Caco-2 (cell line): ENCODE measurements around the gene TNFRSF21. TPM values are rescaled to one million over a fixed set of nuclear protein-coding genes. Genes with fewer than 3 reads are reported as not detected.

Source experiments
- BruUV-seq: library from RNA; stranded (reverse); fragments of 400-500 nt; replicated peaks from 2 replicates; lab custom pipeline; 2021; lab: Mats Ljungman, UMichigan
- CTCF ChIA-PET: fragments of 300-600 bp; sonication (Branson Sonifier 250); formaldehyde crosslinking; loops from one replicate; lab custom pipeline; 2022; ENCODE audit warnings: antibody characterized with exemption; lab: Charles Lee
- POLR2A ChIA-PET: fragments of 300-600 bp; sonication (Branson Sonifier 250); formaldehyde crosslinking; loops from one replicate; lab custom pipeline; 2022; ENCODE audit warnings: antibody characterized with exemption; lab: Charles Lee
- DNase-seq, 2 experiments: peaks; one replicate each; pipeline versions ENCODE4 v3.0.0 to v3.0.0-alpha.2; 2020 to 2022
- H3K27me3 ChIP-seq: replicated peaks from 2 replicates; pipeline ENCODE4 v1.6.0; 2011; ENCODE audit warnings: low read length; ENCODE audit not compliant: control insufficient read depth, insufficient read depth
- H3K36me3 ChIP-seq: 2 replicates; pipeline ENCODE4 v1.5.1; 2011; ENCODE audit warnings: low read length; ENCODE audit not compliant: control insufficient read depth, insufficient read depth
- H3K4me1 ChIP-seq: fragments of 250-450 bp; sonication (Bioruptor Pico); 2 replicates; pipeline ENCODE4 v1.5.1; 2020; ENCODE audit warnings: mild to moderate bottlenecking
- H3K4me3 ChIP-seq: 2 replicates; pipeline ENCODE4 v1.5.1; 2011; ENCODE audit warnings: low read depth, mild to moderate bottlenecking, control low read depth, low read length
- H3K9me3 ChIP-seq: fragments of 250-450 bp; sonication (Bioruptor Pico); 2 replicates; pipeline ENCODE4 v1.5.1; 2020; ENCODE audit warnings: mild to moderate bottlenecking, moderate library complexity
- H3K27ac Mint-ChIP-seq: one replicate; pipeline ENCODE4 v1.8.0; 2022; ENCODE audit warnings: mixed read lengths; ENCODE audit not compliant: unreplicated experiment
- H3K27me3 Mint-ChIP-seq: one replicate; pipeline ENCODE4 v1.8.0; 2022; ENCODE audit warnings: mixed read lengths; ENCODE audit not compliant: insufficient read depth, unreplicated experiment
- H3K36me3 Mint-ChIP-seq: one replicate; pipeline ENCODE4 v1.8.0; 2022; ENCODE audit warnings: mild to moderate bottlenecking, mixed read lengths; ENCODE audit not compliant: insufficient read depth, unreplicated experiment
- H3K4me1 Mint-ChIP-seq: one replicate; pipeline ENCODE4 v1.8.0; 2022; ENCODE audit warnings: low read depth, mixed read lengths; ENCODE audit not compliant: unreplicated experiment
- H3K4me3 Mint-ChIP-seq: one replicate; pipeline ENCODE4 v1.8.0; 2022; ENCODE audit warnings: mild to moderate bottlenecking, moderate library complexity, mixed read lengths; ENCODE audit not compliant: unreplicated experiment
- H3K9me3 Mint-ChIP-seq: one replicate; pipeline ENCODE4 v1.8.0; 2022; ENCODE audit warnings: mixed read lengths; ENCODE audit not compliant: unreplicated experiment
- intact Hi-C: fragments of 100-400 bp; cut with micrococcal nuclease; formaldehyde crosslinking; loops from one replicate; pipeline ENCODE4 v1.10.0; 2022; ENCODE audit not compliant: unreplicated experiment
- total RNA-seq: library from RNA; stranded (reverse); gene quantifications from 2 replicates; pipeline ENCODE4 v1.2.3, GENCODE V29; 2022
- TF ChIP-seq, protein P1 (sequence below), 2 experiments: fragments of 200-600 bp in 1 of 2; IDR thresholded peaks; 1 replicate in 1 of 2; 2 replicates in 1 of 2; pipeline versions ENCODE4 v1.5.1 to v1.8.0; 2011 to 2022; ENCODE audit warnings: antibody characterized with exemption in 1 of 2, control low read depth in 1 of 2, inconsistent platforms in 1 of 2, low read depth in 1 of 2, low read length in 1 of 2, mild to moderate bottlenecking in 1 of 2, moderate library complexity in 1 of 2; ENCODE audit not compliant: insufficient read depth in 1 of 2, severe bottlenecking in 1 of 2, unreplicated experiment in 1 of 2

Gene TNFRSF21
- total RNA-seq, 1 experiment from 2014 or later = 60.8 TPM

GRCh38 chr6:47303342-47303741 is 6.4 kb downstream of the TNFRSF21 start:
- H3K4me3 ChIP-seq = no peak overlapping the region
- BruUV-seq = no TSS peak
- no peaks in the 10 kb centered on the region for H3K27me3 ChIP-seq
- no peaks in the 10 kb centered on the region for H3K9me3 Mint-ChIP-seq
- CTCF ChIA-PET = interaction anchor here (0.7 kb wide), 1 partner anchor 204 kb away, joined by 4 read pairs; no protein-coding TSS in a partner anchor
- peak overlapping the region; percentile 30 for H3K27ac Mint-ChIP-seq
- TF ChIP-seq, protein P1, sequence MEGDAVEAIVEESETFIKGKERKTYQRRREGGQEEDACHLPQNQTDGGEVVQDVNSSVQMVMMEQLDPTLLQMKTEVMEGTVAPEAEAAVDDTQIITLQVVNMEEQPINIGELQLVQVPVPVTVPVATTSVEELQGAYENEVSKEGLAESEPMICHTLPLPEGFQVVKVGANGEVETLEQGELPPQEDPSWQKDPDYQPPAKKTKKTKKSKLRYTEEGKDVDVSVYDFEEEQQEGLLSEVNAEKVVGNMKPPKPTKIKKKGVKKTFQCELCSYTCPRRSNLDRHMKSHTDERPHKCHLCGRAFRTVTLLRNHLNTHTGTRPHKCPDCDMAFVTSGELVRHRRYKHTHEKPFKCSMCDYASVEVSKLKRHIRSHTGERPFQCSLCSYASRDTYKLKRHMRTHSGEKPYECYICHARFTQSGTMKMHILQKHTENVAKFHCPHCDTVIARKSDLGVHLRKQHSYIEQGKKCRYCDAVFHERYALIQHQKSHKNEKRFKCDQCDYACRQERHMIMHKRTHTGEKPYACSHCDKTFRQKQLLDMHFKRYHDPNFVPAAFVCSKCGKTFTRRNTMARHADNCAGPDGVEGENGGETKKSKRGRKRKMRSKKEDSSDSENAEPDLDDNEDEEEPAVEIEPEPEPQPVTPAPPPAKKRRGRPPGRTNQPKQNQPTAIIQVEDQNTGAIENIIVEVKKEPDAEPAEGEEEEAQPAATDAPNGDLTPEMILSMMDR (IDR thresholded peaks at IDR 0.05; ENCODE audit: insufficient read depth in 1 of 2, low read depth in 1 of 2, low read length in 1 of 2, severe bottlenecking in 1 of 2, unreplicated experiment in 1 of 2) = no peak
- peaks cover 59% of the 10 kb centered on the region for H3K4me1 ChIP-seq
- no peaks in the 10 kb centered on the region for H3K9me3 ChIP-seq
- H3K4me3 Mint-ChIP-seq = no peak overlapping the region
- DNase-seq = no peak
- H3K27me3 Mint-ChIP-seq = no peaks in the 10 kb centered on the region
- intact Hi-C loops = no loop called here
- peaks cover 36% of the 10 kb centered on the region for H3K36me3 Mint-ChIP-seq
- peaks cover 41% of the 10 kb centered on the region for H3K4me1 Mint-ChIP-seq
- no peaks in the 10 kb centered on the region for H3K36me3 ChIP-seq
- POLR2A ChIA-PET = no interaction called here

GRCh38 chr6:47302043-47302442 is 7.7 kb downstream of the TNFRSF21 start:
- TF ChIP-seq, protein P1 (IDR thresholded peaks at IDR 0.05; ENCODE audit: insufficient read depth in 1 of 2, low read depth in 1 of 2, low read length in 1 of 2, severe bottlenecking in 1 of 2, unreplicated experiment in 1 of 2) = no peak
- Histone ChIP-seq H3K4me3 (no peak overlapping the region), H3K36me3 (no peaks in the 10 kb centered on the region), H3K4me1 (peaks cover 49% of the 10 kb centered on the region), H3K27me3 (no peaks in the 10 kb centered on the region), H3K9me3 (no peaks in the 10 kb centered on the region)
- no TSS peak for BruUV-seq
- Mint-ChIP-seq H3K27ac (no peak overlapping the region), H3K4me3 (no peak overlapping the region), H3K9me3 (no peaks in the 10 kb centered on the region), H3K4me1 (peaks cover 34% of the 10 kb centered on the region), H3K36me3 (peaks cover 26% of the 10 kb centered on the region), H3K27me3 (no peaks in the 10 kb centered on the region)
- POLR2A ChIA-PET = no interaction called here
- intact Hi-C loops = no loop called here
- DNase-seq = no peak
- CTCF ChIA-PET = no interaction called here

DNA sequence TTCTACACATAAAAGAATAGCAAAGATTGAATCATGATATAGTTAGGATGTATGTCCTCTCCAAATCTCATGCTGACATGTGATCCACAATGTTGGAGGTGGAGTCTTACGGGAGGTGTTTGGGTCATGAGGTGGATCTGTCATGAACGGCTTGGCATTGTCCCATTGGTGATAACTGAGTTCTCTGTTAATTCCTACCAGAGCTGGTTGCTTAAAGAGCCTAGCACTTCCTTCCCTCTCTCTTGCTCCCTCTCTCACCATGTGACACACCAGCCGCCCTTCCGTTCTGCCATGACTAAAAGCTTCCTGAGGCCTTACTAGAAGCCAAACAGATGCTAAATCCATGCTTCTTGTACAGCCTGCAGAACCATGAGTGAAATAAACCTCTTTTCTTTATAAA is 8.3 kb downstream of the TNFRSF21 start:
- no peak for DNase-seq
- CTCF ChIA-PET = no interaction called here
- Histone ChIP-seq H3K27me3 (no peaks in the 10 kb centered on the region), H3K9me3 (no peaks in the 10 kb centered on the region), H3K4me1 (peaks cover 46% of the 10 kb centered on the region), H3K4me3 (no peak overlapping the region), H3K36me3 (no peaks in the 10 kb centered on the region)
- TF ChIP-seq, protein P1 (IDR thresholded peaks at IDR 0.05; ENCODE audit: insufficient read depth in 1 of 2, low read depth in 1 of 2, low read length in 1 of 2, severe bottlenecking in 1 of 2, unreplicated experiment in 1 of 2) = no peak
- intact Hi-C loops = no loop called here
- peaks cover 34% of the 10 kb centered on the region for H3K4me1 Mint-ChIP-seq
- no peaks in the 10 kb centered on the region for H3K9me3 Mint-ChIP-seq
- no peak overlapping the region for H3K4me3 Mint-ChIP-seq
- POLR2A ChIA-PET = no interaction called here
- H3K27ac Mint-ChIP-seq = no peak overlapping the region
- H3K36me3 Mint-ChIP-seq = peaks cover 26% of the 10 kb centered on the region
- no peaks in the 10 kb centered on the region for H3K27me3 Mint-ChIP-seq
- no TSS peak for BruUV-seq
